Mesenchymal stem cell (in vitro differentiated cells and primary cell): Measurements from ENCODE around the gene ARID1B.
A peak's percentile ranks its signal among the peaks of the same experiment; 100 is the strongest.

ENCODE experiments used
- DNase-seq: peaks from one replicate; pipeline ENCODE4 v3.0.0-alpha.2; 2013
- H2AFZ ChIP-seq: one replicate; pipeline ENCODE4 v1.6.1; 2013; ENCODE audit warnings: low read depth, mild to moderate bottlenecking, control low read depth, inconsistent platforms, low read length, moderate library complexity
- H2AK5ac ChIP-seq: 2 replicates; pipeline ENCODE4 v1.6.1; 2013; ENCODE audit warnings: low read length, moderate library complexity, mild to moderate bottlenecking, inconsistent platforms; ENCODE audit not compliant: severe bottlenecking
- H2BK120ac ChIP-seq: one replicate; pipeline ENCODE4 v1.6.1; 2013; ENCODE audit warnings: low read depth, mild to moderate bottlenecking, inconsistent platforms, low read length, moderate library complexity
- H2BK12ac ChIP-seq, 2 experiments: one replicate each; pipeline ENCODE4 v1.6.1; 2013; ENCODE audit warnings: inconsistent platforms in 2 of 2, low read length in 2 of 2, mild to moderate bottlenecking in 2 of 2, moderate library complexity in 2 of 2, control low read depth in 1 of 2
- H2BK15ac ChIP-seq: one replicate; pipeline ENCODE4 v1.6.1; 2013; ENCODE audit warnings: mild to moderate bottlenecking, low read depth, inconsistent platforms; ENCODE audit not compliant: poor library complexity, severe bottlenecking
- H2BK5ac ChIP-seq: 2 replicates; pipeline ENCODE4 v1.6.1; 2013; ENCODE audit warnings: low read depth, mild to moderate bottlenecking, low read length, control low read depth, inconsistent platforms; ENCODE audit not compliant: poor library complexity, severe bottlenecking
- H3K14ac ChIP-seq, 2 experiments: one replicate each; pipeline ENCODE4 v1.6.1; 2013; ENCODE audit warnings: inconsistent platforms in 2 of 2, low read length in 2 of 2, control low read depth in 1 of 2, mild to moderate bottlenecking in 1 of 2, moderate library complexity in 1 of 2
- H3K18ac ChIP-seq, 2 experiments: one replicate each; pipeline ENCODE4 v1.6.1; 2013; ENCODE audit warnings: inconsistent platforms in 2 of 2, low read length in 2 of 2, control low read depth in 1 of 2, low read depth in 1 of 2, mild to moderate bottlenecking in 1 of 2
- H3K23ac ChIP-seq, 2 experiments: one replicate each; pipeline ENCODE4 v1.6.1; 2013; ENCODE audit warnings: inconsistent platforms in 2 of 2, low read length in 2 of 2, mild to moderate bottlenecking in 2 of 2, moderate library complexity in 2 of 2, control low read depth in 1 of 2
- H3K27ac ChIP-seq: 2 replicates; pipeline ENCODE4 v1.5.1; 2013; ENCODE audit warnings: mild to moderate bottlenecking, moderate library complexity, low read length, control low read depth, inconsistent platforms; ENCODE audit not compliant: poor library complexity, severe bottlenecking
- H3K27me3 ChIP-seq, 2 experiments: 2 replicates each; pipeline versions ENCODE4 v1.6.1 to v1.7.0; 2013; ENCODE audit warnings: low read length in 2 of 2, mild to moderate bottlenecking in 2 of 2, moderate library complexity in 2 of 2, control low read depth in 1 of 2, inconsistent platforms in 1 of 2; ENCODE audit not compliant: control insufficient read depth in 1 of 2, insufficient read depth in 1 of 2
- H3K36me3 ChIP-seq, 2 experiments: 2 replicates each; pipeline versions ENCODE4 v1.6.1 to v1.7.0; 2013; ENCODE audit warnings: low read length in 2 of 2, control low read depth in 1 of 2, inconsistent platforms in 1 of 2, low read depth in 1 of 2, mild to moderate bottlenecking in 1 of 2; ENCODE audit not compliant: insufficient read depth in 2 of 2, control insufficient read depth in 1 of 2
- H3K4ac ChIP-seq, 2 experiments: one replicate each; pipeline ENCODE4 v1.6.1; 2013; ENCODE audit warnings: inconsistent platforms in 2 of 2, low read length in 2 of 2, mild to moderate bottlenecking in 2 of 2, moderate library complexity in 2 of 2, control low read depth in 1 of 2, low read depth in 1 of 2
- H3K4me1 ChIP-seq: 2 replicates; pipeline ENCODE4 v1.6.1; 2013; ENCODE audit warnings: low read depth, low read length, control low read depth; ENCODE audit not compliant: control insufficient read depth, insufficient read depth
- H3K4me2 ChIP-seq: 2 replicates; pipeline ENCODE4 v1.6.1; 2013; ENCODE audit warnings: low read length, mild to moderate bottlenecking, inconsistent platforms; ENCODE audit not compliant: poor library complexity, severe bottlenecking
- H3K4me3 ChIP-seq, 2 experiments: 2 replicates each; pipeline versions ENCODE4 v1.5.1 to v1.7.0; 2013; ENCODE audit warnings: low read length in 2 of 2, mild to moderate bottlenecking in 2 of 2, control low read depth in 1 of 2, low read depth in 1 of 2; ENCODE audit not compliant: insufficient read depth in 1 of 2
- H3K79me1 ChIP-seq: replicated peaks from 2 replicates; pipeline ENCODE4 v1.6.1; 2013; ENCODE audit warnings: mild to moderate bottlenecking, control low read depth, low read length, inconsistent platforms; ENCODE audit not compliant: poor library complexity, severe bottlenecking
- H3K9ac ChIP-seq: 2 replicates; pipeline ENCODE4 v1.7.0; 2013; ENCODE audit warnings: mild to moderate bottlenecking, low read length, moderate library complexity
- H3K9me3 ChIP-seq: 2 replicates; pipeline ENCODE4 v1.7.0; 2013; ENCODE audit warnings: mild to moderate bottlenecking, low read length; ENCODE audit not compliant: control insufficient read depth
- H4K8ac ChIP-seq: one replicate; pipeline ENCODE4 v1.6.1; 2013; ENCODE audit warnings: inconsistent platforms, mild to moderate bottlenecking, low read length, moderate library complexity
- H4K91ac ChIP-seq: one replicate; pipeline ENCODE4 v1.6.1; 2013; ENCODE audit warnings: mild to moderate bottlenecking, low read length, inconsistent platforms
- WGBS: methylation state at CpG from one replicate; pipeline ENCODE4 v1.1.7; 2013; ENCODE audit warnings: mixed read lengths; 5-methylcytosine and 5-hydroxymethylcytosine counted together

ARID1B gene

GRCh38 chr6:156878681-156879080 is 101.5 kb downstream of the ARID1B start:
- no peak overlapping the region for H2AK5ac ChIP-seq
- peak overlapping the region; percentile 25 to 49 for H3K18ac ChIP-seq
- H3K79me1 ChIP-seq: peaks cover 47% of the 10 kb centered on the region
- H2BK12ac ChIP-seq: no peak overlapping the region
- H3K14ac ChIP-seq: no peak overlapping the region
- no peak overlapping the region for H4K91ac ChIP-seq
- H2AFZ ChIP-seq: no peak overlapping the region
- no peak overlapping the region for H3K27ac ChIP-seq
- no peak overlapping the region for H3K4me3 ChIP-seq
- H3K27me3 ChIP-seq: no peaks in the 10 kb centered on the region
- peaks cover 12% of the 10 kb centered on the region for H3K4me1 ChIP-seq
- peaks cover 0 to 3% of the 10 kb centered on the region in 2 experiments for H3K36me3 ChIP-seq
- no peak overlapping the region for H3K4me2 ChIP-seq
- peak overlapping the region; percentile 70 for H4K8ac ChIP-seq
- 97% methylated on average over 4 of the region's 4 CpGs for WGBS
- no peak overlapping the region for H2BK120ac ChIP-seq
- no peak overlapping the region for H3K9ac ChIP-seq
- H3K4ac ChIP-seq: no peak overlapping the region
- peak overlapping the region; percentile 2 for H2BK15ac ChIP-seq
- no peaks in the 10 kb centered on the region for H3K9me3 ChIP-seq
- H2BK5ac ChIP-seq: no peak overlapping the region
- DNase-seq: no peak
- no peak overlapping the region for H3K23ac ChIP-seq

- Histone ChIP-seq H3K18ac (peak overlapping the region; percentile 25 to 49), H2AK5ac (no peak overlapping the region), H3K14ac (no peak overlapping the region), H2BK15ac (no peak overlapping the region), H3K36me3 (no peaks in the 10 kb centered on the region), H2BK12ac (no peak overlapping the region), H3K79me1 (peaks cover 44% of the 10 kb centered on the region), H2AFZ (no peak overlapping the region), H4K91ac (no peak overlapping the region), H3K9me3 (no peaks in the 10 kb centered on the region), H4K8ac (no peak overlapping the region), H3K4me3 (no peak overlapping the region), H3K9ac (no peak overlapping the region), H3K4me2 (no peak overlapping the region), H3K27me3 (no peaks in the 10 kb centered on the region), H2BK5ac (no peak overlapping the region), H3K4ac (no peak overlapping the region), H2BK120ac (no peak overlapping the region), H3K23ac (no peak overlapping the region), H3K27ac (no peak overlapping the region), H3K4me1 (peaks cover 12% of the 10 kb centered on the region)
- WGBS: 81% methylated on average over 4 of the region's 4 CpGs
- DNase-seq: no peak
Measured at GRCh38 chr6:156879186-156879585, 102.0 kb downstream of the ARID1B start.

DNA sequence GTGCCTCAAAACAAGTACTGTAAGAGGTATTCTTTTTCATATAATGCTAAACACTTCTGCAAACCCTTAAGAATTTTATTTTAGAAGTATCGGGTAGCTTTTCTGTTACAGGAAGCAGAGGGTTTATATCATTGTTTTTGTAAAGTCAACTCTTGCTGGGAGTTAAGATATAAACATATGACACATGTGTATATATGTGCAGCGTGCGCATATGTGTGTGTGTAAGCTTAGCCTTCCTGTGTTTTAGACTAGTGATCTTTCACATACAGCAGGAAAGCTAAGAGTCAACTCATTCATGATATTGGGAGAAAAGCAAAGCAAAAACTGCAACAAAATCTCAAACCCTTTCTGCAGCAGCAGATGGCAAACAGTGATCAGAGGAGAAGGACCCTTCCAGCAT is 102.4 kb downstream of the ARID1B start:
- Histone ChIP-seq H4K8ac (no peak overlapping the region), H3K27me3 (no peaks in the 10 kb centered on the region), H3K4me1 (peaks cover 14% of the 10 kb centered on the region), H3K36me3 (no peaks in the 10 kb centered on the region), H4K91ac (no peak overlapping the region), H3K4me2 (no peak overlapping the region), H3K4me3 (no peak overlapping the region), H2AFZ (no peak overlapping the region), H2BK12ac (no peak overlapping the region), H3K4ac (no peak overlapping the region), H3K23ac (no peak overlapping the region), H2BK120ac (no peak overlapping the region), H2BK15ac (no peak overlapping the region), H3K18ac (no peak overlapping the region), H3K14ac (no peak overlapping the region), H2BK5ac (no peak overlapping the region), H3K9ac (no peak overlapping the region), H3K9me3 (no peaks in the 10 kb centered on the region), H3K27ac (no peak overlapping the region), H2AK5ac (no peak overlapping the region), H3K79me1 (peaks cover 44% of the 10 kb centered on the region)
- DNase-seq: peak; percentile 55
- 30% methylated on average over 1 of the region's 3 CpGs for WGBS

DNA sequence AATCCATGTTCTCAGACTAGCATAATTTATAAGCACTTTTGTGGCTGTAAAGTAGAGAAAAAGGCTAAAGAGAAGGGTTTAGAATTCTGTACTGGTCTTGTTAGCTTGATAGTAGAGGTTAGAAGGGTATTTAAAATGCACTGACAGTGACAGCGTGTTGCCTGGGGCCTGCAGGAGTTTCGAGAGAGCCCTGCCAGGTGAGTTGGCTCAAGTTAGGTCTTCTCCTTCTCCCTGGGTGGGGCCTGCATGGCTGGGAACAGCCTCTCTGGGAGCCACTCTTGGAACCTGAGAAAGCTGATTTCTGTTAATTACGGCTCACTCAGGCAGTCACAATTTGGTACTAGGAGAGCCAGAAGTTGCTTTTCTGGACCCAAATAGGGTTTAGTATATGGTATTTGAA is 103.7 kb downstream of the ARID1B start:
- H4K91ac ChIP-seq: no peak overlapping the region
- no peak overlapping the region for H2BK15ac ChIP-seq
- H3K36me3 ChIP-seq: no peaks in the 10 kb centered on the region
- no peak overlapping the region for H3K18ac ChIP-seq
- no peak overlapping the region for H3K4ac ChIP-seq
- H3K79me1 ChIP-seq: peaks cover 42% of the 10 kb centered on the region
- H4K8ac ChIP-seq: no peak overlapping the region
- H3K4me1 ChIP-seq: peaks cover 14% of the 10 kb centered on the region
- no peak overlapping the region for H2AFZ ChIP-seq
- H2BK120ac ChIP-seq: no peak overlapping the region
- 98% methylated on average over 3 of the region's 3 CpGs for WGBS
- H2BK12ac ChIP-seq: no peak overlapping the region
- DNase-seq: no peak
- H3K9me3 ChIP-seq: no peaks in the 10 kb centered on the region
- H3K4me2 ChIP-seq: no peak overlapping the region
- no peak overlapping the region for H3K4me3 ChIP-seq
- H3K27ac ChIP-seq: no peak overlapping the region
- no peak overlapping the region for H2AK5ac ChIP-seq
- H3K9ac ChIP-seq: no peak overlapping the region
- H2BK5ac ChIP-seq: no peak overlapping the region
- H3K23ac ChIP-seq: no peak overlapping the region
- no peak overlapping the region for H3K14ac ChIP-seq
- no peaks in the 10 kb centered on the region for H3K27me3 ChIP-seq
